HG02642 (cell line): ENCODE results near the gene GRID1.
A peak's percentile ranks its signal among the peaks of the same experiment; 100 is the strongest.

Source experiments
- ATAC-seq: cut with Tn5 transposase; IDR thresholded peaks from one replicate; pipeline ENCODE4 v1.9.1; 2021; ENCODE audit warnings: mild to moderate bottlenecking; ENCODE audit not compliant: unreplicated experiment, poor library complexity

GRID1 gene

GRCh38 chr10:86341361-86341811 lies 25.2 kb downstream of the GRID1 start:
- ATAC-seq, result no peak

GRCh38 chr10:86340991-86341260 lies 25.7 kb downstream of the GRID1 start:
- no peak for ATAC-seq

DNA sequence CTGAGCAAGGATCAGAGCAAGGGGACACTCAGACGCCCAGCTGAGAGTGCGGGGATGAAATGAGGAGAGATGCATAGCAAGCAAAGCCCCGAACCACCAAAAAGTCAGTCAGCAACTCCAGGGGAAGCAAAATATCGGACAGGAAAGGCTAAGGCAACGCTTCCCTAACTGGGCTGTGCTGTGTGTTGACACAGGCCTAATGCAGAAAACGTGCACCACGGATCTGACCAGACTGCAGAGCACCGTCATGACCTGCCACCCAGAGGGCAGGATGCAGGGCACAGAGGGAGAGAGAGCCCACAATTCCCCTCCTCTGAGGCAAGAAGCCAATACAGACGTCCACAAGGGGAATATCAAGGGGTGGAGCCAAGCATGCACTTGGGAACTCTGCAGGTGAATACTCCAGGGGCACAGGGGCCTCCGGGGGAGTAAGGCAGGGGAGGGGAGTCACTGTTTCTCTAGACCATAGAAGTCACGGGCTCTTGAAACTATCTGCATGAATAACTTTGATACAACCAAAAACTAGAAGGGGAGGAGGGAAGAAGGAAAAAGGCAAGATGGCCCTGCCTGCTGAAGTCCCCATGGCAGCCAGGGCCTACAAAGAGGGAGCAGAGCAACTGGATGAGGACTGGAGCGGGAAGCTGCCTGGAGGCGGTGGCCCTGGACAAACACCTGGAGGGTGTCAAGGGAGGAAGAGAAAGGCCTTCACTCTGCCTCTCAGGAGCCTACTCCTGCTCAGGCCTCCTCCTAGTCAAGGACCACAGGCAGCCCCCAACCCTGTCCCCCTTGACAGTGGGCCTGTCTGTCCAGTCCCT lies 26.2 kb downstream of the GRID1 start:
- no peak for ATAC-seq

- ATAC-seq, result no peak
These were observed 27.2 kb downstream of the GRID1 start for GRCh38 chr10:86339226-86339865.

GRCh38 chr10:86337121-86337601 lies 29.4 kb downstream of the GRID1 start:
- ATAC-seq, result peak; percentile 45

- no peak for ATAC-seq
These were observed 30.3 kb downstream of the GRID1 start for GRCh38 chr10:86336341-86336740.

DNA sequence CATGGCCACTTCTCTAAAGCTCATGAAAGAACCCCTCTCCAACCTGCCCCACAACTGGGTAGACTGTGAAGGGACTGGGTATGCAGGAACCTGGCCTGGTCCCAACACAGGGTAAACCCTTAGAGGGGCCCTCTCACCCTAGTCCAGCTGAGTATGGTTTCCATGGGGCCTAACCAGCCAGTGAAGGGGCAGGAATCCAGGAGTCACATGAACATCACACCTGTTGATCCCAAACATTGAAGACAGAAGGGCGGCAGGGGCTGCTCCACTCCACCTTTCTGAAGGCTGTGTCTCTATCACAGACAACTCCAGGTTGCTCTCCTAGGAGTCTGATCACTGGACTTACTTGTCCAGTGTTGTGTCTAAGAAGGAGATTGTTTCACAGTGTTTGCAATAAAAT lies 30.8 kb downstream of the GRID1 start:
- no peak for ATAC-seq

DNA sequence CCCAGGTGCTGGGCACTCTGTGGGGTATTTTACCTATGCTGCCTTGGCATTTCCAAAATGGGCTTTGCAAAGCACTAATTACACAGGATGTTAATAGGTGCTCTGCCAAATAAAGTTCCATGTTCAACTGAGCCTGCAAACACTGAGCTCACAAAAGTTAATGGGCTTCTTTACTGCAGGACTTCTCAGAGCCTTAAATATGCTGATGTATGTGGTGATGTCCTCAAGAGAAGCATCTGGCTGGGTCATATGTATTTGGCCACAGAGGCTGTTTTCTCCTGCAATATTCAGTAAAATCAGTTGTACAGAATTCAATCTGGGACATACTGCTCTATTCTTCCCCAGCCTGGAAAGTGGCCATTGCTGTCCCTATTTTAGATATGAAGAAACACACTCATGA lies 31.3 kb downstream of the GRID1 start:
- ATAC-seq, result no peak

GRCh38 chr10:86334488-86335085 lies 32.0 kb downstream of the GRID1 start:
- no peak for ATAC-seq

DNA sequence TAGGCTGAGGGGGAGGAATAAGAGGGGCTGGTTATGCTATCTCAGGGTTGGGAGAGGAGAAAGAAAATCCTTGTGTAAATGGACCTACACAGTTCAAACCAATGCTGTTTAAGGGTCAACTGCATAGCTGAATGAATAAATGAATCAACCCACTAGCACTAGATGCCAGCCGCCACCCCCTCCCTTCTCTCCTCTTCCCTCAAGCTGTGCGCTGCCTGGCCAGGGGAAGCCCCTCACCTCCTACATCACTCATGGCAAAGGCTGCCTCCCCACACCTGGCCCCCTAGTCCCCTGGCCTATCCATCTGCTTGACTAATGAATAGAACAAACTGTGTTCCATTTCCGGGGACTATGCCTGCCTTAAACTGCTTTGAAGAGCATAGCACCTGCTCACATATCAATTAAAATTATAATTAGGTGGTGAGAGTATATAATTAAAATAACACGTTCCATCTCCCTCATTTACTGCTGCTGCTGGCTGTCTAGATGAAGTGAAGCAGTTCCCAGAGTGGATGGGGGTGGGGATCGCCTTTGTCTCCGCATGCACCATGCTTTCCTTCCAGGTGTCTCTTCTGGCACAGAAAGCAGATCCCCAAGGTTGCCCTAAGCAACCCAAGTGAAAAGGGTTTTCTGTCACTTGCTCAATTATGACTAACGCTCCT lies 32.6 kb downstream of the GRID1 start:
- no peak for ATAC-seq

- ATAC-seq, result no peak
These were observed 34.7 kb downstream of the GRID1 start for GRCh38 chr10:86331861-86332260.

DNA sequence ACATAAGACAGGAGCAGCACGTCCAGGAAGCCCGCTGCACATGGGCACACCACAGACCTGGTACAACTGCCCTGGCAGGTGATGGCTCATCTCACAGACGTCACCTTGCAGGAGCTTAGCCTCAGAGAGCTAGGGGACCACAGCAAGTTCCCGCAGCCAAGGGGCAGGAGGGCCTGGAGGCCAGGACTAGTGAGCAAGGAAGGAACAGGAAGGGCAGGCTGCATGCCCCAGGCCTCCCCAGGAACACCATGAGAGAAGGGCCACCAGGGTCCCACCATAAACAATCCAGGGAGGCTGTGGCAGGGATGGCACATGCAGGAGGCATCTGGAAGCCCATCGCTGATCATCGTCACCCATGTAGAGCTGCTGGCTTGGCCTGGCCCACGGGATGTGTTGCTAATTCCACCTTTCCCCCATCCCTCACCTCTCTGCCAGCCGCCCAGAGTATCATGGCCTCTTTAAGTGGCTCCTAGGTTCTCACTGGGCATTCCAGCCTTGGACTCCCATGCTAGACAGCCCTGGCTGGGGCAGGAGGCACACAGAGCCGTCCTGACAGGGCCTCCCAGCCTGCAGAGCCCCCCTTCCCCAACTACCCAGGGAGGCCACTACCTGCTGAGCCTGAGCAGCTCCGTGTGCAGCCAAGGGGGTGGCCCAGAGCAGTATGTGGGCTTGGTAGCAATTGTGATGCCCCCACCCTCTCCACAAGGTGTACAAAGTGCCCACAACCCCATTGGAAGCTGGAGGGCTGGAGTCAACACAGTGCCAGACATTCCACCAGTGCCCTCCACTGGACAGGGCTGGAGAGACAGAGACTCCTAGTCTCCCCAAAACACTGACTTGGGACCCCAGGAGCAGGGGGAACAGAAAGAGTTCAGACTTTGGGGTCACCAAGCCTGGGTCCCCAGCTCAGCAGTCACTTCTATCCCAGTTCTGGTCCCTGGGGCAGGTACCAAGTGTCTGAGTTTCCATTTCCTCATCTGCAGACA lies 35.5 kb downstream of the GRID1 start:
- no peak for ATAC-seq

DNA sequence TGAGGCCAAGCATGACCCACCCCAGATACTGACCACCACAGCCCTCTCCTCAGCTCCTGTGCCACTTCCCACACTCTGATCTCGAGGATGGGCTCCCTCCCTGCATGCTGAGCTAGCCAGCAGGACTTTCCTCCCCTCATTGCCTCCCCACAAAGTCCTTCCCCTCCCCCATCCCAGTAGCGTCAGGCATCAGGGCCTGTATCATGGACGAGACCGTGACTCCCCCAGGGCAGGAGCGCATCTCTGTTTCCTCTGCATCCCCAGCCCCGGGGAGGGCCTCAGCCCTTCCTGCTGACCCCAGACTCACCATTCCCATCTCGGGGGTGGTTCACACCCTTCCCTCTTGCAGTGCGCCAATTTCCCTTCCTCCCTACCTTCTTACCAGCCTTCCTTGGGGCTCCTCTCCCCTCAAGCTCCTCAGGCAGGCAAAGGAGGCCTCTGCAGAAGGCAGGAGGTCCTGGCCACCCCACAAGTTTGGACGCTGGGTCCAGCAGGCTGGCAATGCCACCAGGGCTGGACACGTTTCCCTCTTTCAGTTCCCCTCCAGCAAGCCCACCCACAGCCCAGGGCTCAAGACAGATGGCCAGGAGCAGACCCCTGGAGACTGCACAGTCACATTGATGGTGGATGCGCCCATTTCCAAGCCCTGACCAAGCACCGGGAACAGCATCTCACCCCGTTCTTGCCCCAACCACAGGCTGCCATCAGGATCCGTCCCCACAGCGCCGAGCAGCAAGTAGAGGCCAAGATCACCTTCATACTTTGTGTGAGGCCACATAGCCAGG lies 36.5 kb downstream of the GRID1 start:
- ATAC-seq, result no peak

- ATAC-seq, result no peak
These were observed 37.4 kb downstream of the GRID1 start for GRCh38 chr10:86329093-86329710.

DNA sequence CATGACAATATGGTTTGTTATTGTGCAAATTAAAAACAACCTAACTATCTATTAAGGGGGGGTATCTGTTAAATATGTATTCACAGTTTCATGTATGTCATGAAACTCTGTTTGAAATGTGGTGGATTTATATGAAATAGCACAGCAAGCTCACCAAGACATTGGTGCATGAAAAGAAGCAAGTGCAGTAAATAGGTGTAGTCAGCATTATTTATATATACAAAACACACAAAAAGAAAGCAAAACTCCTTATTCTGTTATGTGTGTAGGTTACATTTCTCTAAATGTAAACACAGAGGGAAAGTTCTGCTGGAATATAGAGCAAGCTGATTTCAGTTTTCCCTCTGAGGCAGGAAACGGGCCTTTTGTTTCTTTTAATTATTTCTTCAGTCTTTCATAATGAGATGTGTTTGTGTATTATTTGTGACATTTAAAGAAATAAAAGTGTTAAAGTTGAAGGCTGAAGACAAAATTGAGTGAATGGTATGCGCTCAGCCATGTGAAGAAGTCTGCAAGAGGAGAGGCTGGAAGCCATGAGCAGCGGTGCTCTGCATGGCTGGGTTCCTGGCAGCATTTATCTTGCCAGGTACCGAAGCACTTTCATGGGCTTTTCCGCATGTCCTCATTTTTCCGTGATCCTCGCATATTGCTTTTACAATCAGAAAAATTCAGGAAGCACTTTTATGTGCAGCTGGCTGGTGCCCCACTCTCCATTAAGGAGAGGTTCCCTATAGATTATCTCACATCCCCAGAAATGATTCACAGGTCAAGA lies 38.5 kb downstream of the GRID1 start:
- no peak for ATAC-seq

DNA sequence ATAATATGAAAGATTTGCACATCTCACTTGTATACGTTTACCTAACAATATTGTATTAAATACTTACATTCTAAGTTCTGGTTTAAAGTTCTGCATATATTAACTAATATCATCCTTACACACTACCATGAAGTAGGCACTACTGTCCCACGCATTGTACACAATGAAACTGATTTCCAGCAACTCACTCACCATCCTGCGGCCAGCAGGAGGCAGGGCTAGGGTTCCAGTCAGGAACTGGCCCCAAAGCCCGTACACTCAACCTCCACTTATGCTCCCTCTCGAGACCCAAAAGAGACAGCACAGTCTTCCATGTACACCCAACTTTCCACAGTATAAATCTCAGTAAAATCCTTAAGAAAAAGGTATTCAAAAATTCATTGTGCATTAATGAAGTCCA lies 41.4 kb downstream of the GRID1 start:
- no peak for ATAC-seq

DNA sequence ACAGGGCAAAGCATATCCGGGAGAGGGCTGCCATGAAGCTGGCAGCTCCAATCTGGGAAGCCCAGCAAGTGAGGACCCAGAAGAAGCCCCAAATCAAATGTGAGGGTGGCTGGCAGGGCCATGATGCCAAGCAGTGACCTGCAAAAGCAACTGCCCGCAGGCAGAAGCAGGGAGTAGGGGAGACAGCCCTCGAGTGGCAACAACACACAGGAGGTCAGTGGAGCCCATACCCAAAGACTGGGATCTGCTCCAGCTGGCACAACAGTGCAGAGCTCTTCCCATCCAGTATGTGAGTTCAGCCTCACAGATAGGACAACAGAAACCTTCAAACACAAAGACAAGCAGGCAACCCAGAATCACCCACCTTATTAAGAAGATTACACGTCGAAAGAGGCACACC lies 45.0 kb downstream of the GRID1 start:
- no peak for ATAC-seq

GRCh38 chr10:86319676-86320075 lies 46.9 kb downstream of the GRID1 start:
- ATAC-seq, result no peak
